MM.1S (cell line): ENCODE measurements around the gene PLEKHM3.
A peak's percentile ranks its signal among the peaks of the same experiment; 100 is the strongest.

ENCODE experiments used
- DNase-seq: peaks from one replicate; pipeline ENCODE4 v3.0.0-alpha.2; 2015
- H2AFZ ChIP-seq: fragments of 300-600 bp; sonication (generic); 2 replicates; pipeline ENCODE4 v1.6.0; 2016; ENCODE audit warnings: antibody characterized with exemption, low read length
- H3F3A ChIP-seq: fragments of 300-600 bp; sonication (generic); 2 replicates; pipeline ENCODE4 v1.6.1; 2016; ENCODE audit warnings: mild to moderate bottlenecking, antibody characterized with exemption, low read length, moderate library complexity, mixed read lengths; ENCODE audit not compliant: insufficient read depth
- H3K27ac ChIP-seq: fragments of 300-600 bp; sonication (generic); 2 replicates; pipeline ENCODE4 v1.5.1; 2016; ENCODE audit warnings: mild to moderate bottlenecking, low read length
- H3K27me3 ChIP-seq: fragments of 300-600 bp; sonication (generic); replicated peaks from 2 replicates; pipeline ENCODE4 v1.6.0; 2016; ENCODE audit warnings: low read length; ENCODE audit not compliant: insufficient read depth
- H3K36me3 ChIP-seq: fragments of 300-600 bp; sonication (generic); replicated peaks from 2 replicates; pipeline ENCODE4 v1.6.1; 2016; ENCODE audit warnings: mild to moderate bottlenecking, low read length, mixed read lengths; ENCODE audit not compliant: insufficient read depth
- H3K4me1 ChIP-seq: fragments of 300-600 bp; sonication (generic); 2 replicates; pipeline ENCODE4 v1.6.1; 2016; ENCODE audit warnings: low read length, mixed read lengths
- H3K4me2 ChIP-seq: fragments of 300-600 bp; sonication (generic); 2 replicates; pipeline ENCODE4 v1.6.0; 2016; ENCODE audit warnings: low read depth, low read length
- H3K4me3 ChIP-seq: fragments of 300-600 bp; sonication (generic); 2 replicates; pipeline ENCODE4 v1.5.1; 2016; ENCODE audit warnings: low read length, mixed read lengths
- H3K79me2 ChIP-seq: fragments of 300-600 bp; sonication (generic); 2 replicates; pipeline ENCODE4 v1.6.1; 2016; ENCODE audit warnings: mixed run types, low read length, mixed read lengths
- H3K9ac ChIP-seq: fragments of 300-600 bp; sonication (generic); 2 replicates; pipeline ENCODE4 v1.6.1; 2016; ENCODE audit warnings: low read length, mixed read lengths
- H3K9me2 ChIP-seq: fragments of 300-600 bp; sonication (generic); replicated peaks from 2 replicates; pipeline ENCODE4 v1.6.1; 2016; ENCODE audit warnings: mild to moderate bottlenecking, low read length, mixed read lengths; ENCODE audit not compliant: insufficient read depth
- H3K9me3 ChIP-seq: fragments of 300-600 bp; sonication (generic); replicated peaks from 2 replicates; pipeline ENCODE4 v1.6.1; 2016; ENCODE audit warnings: mild to moderate bottlenecking, low read length, mixed read lengths; ENCODE audit not compliant: insufficient read depth
- H4K20me1 ChIP-seq: fragments of 300-600 bp; sonication (generic); 2 replicates; pipeline ENCODE4 v1.6.1; 2016; ENCODE audit warnings: mild to moderate bottlenecking, low read length, moderate library complexity, mixed read lengths; ENCODE audit not compliant: insufficient read depth
- EZH2 ChIP-seq: fragments of 300-600 bp; sonication (generic); optimal IDR thresholded peaks from 2 replicates; pipeline ENCODE3; 2017; ENCODE audit warnings: low read depth, mild to moderate bottlenecking, antibody characterized with exemption, low read length, mixed read lengths
- EZH2phosphoT487 ChIP-seq: fragments of 300-600 bp; sonication (generic); IDR thresholded peaks from 2 replicates; pipeline ENCODE4 v1.6.1; 2018; ENCODE audit warnings: antibody characterized with exemption, low read length
- TF ChIP-seq, protein P1 (sequence below): fragments of 300-600 bp; sonication (generic); IDR thresholded peaks from 2 replicates; pipeline ENCODE4 v1.5.1; 2016; ENCODE audit warnings: antibody characterized with exemption, low read length, mixed read lengths

Gene PLEKHM3

DNA sequence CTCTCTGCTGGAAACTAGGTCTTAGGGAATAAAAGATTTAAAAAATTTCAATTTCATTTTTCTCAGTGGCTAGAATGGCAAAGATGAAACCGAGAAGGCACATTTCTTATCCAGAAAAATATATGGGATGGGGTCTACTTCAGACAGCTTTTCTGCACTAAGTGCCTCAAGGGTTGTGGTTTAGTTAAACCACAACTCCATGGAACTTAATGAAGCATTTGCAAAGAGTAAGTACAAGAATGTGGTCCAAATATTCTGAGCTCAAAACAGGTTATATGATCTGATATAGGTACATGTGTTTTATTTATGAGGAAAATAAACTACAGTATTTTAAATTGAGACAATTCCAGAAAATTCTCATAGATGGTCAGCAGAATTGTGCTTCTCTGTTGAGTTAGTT lies 153.8 kb downstream of the PLEKHM3 start:
- no peaks in the 10 kb centered on the region for H3K9me3 ChIP-seq
- H3K36me3 ChIP-seq = no peaks in the 10 kb centered on the region
- H2AFZ ChIP-seq = no peak overlapping the region
- no peak overlapping the region for H3K9ac ChIP-seq
- H3K4me3 ChIP-seq = no peak overlapping the region
- no peaks in the 10 kb centered on the region for H4K20me1 ChIP-seq
- no peaks in the 10 kb centered on the region for H3K9me2 ChIP-seq
- TF ChIP-seq EZH2 (no peak), EZH2phosphoT487 (no peak)
- TF ChIP-seq, protein P1, sequence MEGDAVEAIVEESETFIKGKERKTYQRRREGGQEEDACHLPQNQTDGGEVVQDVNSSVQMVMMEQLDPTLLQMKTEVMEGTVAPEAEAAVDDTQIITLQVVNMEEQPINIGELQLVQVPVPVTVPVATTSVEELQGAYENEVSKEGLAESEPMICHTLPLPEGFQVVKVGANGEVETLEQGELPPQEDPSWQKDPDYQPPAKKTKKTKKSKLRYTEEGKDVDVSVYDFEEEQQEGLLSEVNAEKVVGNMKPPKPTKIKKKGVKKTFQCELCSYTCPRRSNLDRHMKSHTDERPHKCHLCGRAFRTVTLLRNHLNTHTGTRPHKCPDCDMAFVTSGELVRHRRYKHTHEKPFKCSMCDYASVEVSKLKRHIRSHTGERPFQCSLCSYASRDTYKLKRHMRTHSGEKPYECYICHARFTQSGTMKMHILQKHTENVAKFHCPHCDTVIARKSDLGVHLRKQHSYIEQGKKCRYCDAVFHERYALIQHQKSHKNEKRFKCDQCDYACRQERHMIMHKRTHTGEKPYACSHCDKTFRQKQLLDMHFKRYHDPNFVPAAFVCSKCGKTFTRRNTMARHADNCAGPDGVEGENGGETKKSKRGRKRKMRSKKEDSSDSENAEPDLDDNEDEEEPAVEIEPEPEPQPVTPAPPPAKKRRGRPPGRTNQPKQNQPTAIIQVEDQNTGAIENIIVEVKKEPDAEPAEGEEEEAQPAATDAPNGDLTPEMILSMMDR = no peak
- peaks cover 14% of the 10 kb centered on the region for H3K4me1 ChIP-seq
- no peaks in the 10 kb centered on the region for H3K79me2 ChIP-seq
- DNase-seq = no peak
- H3K27me3 ChIP-seq = no peaks in the 10 kb centered on the region
- no peaks in the 10 kb centered on the region for H3F3A ChIP-seq
- no peak overlapping the region for H3K27ac ChIP-seq
- no peak overlapping the region for H3K4me2 ChIP-seq

DNA sequence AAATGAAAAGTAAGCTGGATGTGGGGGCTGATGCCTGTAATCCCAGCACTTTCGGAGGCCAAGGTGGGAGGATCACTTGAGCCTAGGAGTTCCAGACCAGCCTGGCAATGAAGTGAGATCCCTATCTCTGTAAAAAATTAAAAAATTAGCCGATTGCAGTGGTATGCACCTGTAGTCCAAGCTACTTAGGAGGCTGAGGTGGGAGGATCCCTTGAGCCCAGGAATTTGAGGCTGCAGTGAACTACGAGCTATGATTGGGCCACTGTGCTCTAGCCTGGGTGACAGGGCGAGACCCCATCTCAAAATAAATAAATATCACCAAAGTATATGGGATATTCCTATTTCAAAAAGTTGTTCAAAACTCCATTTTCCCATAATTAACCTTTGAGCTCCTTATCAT lies 154.5 kb downstream of the PLEKHM3 start:
- Histone ChIP-seq H3K36me3 (no peaks in the 10 kb centered on the region), H3K9me3 (no peaks in the 10 kb centered on the region), H3K9ac (no peak overlapping the region), H3K27me3 (no peaks in the 10 kb centered on the region), H3F3A (no peaks in the 10 kb centered on the region), H3K4me1 (peaks cover 14% of the 10 kb centered on the region), H4K20me1 (no peaks in the 10 kb centered on the region), H3K79me2 (no peaks in the 10 kb centered on the region), H3K9me2 (no peaks in the 10 kb centered on the region), H3K4me3 (no peak overlapping the region), H3K27ac (no peak overlapping the region), H3K4me2 (no peak overlapping the region), H2AFZ (no peak overlapping the region)
- DNase-seq = no peak
- TF ChIP-seq, protein P1 = no peak
- TF ChIP-seq EZH2phosphoT487 (no peak), EZH2 (no peak)

DNA sequence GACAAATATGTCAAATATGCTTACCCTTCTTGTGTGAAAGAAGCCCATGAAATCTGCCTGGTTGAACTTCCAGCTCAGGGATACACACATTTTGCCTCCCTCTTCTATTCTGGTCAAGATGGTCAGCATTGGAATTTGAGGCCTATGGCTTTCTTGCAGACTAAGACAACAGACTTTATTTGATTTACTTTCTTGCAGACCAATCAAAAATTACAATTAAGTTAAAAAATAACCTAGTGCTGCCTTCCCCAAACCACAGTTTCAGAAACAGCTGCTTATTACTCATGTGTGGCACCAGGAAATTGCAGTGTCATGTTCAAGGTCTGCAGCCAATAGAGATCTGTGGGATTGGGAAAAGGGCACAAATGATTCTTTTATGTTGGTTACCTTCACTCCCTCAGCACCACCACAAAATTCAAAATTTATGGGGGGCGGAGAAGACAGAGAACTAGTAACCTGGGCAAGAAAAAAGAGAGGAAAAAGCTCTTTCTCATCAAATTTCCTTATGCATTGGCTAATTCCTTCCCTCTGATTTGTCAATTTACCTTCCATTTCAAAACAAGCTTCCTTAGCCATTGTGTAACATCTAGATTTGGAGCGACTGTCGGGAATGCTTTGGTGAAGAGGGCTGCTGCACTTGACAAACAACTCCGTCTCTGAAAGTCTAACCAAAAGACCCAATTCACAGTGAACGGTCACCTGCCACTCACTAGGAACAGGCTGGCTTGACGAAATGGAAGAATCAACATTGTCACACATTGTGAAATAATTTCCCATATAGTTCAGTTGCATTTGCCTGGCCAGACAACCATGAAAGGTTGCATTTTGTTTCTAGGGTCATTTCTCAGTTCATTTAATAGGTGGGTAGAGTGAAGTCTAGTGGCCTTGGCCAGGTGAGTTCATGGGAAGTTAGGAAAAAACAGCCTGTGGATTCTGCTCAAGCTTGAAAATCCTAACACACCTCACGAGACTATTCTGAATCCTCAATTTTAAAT lies 155.2 kb downstream of the PLEKHM3 start:
- Histone ChIP-seq H3K4me2 (no peak overlapping the region), H4K20me1 (no peaks in the 10 kb centered on the region), H3F3A (no peaks in the 10 kb centered on the region), H2AFZ (no peak overlapping the region), H3K4me3 (no peak overlapping the region), H3K9me2 (no peaks in the 10 kb centered on the region), H3K27me3 (no peaks in the 10 kb centered on the region), H3K27ac (no peak overlapping the region), H3K4me1 (peaks cover 14% of the 10 kb centered on the region), H3K9me3 (no peaks in the 10 kb centered on the region), H3K9ac (no peak overlapping the region), H3K79me2 (no peaks in the 10 kb centered on the region), H3K36me3 (no peaks in the 10 kb centered on the region)
- TF ChIP-seq EZH2 (no peak), EZH2phosphoT487 (no peak)
- TF ChIP-seq, protein P1 = no peak
- DNase-seq = peak; percentile 27
